ENCODE results near the gene C1orf116. TPM values are rescaled to one million over a fixed set of nuclear protein-coding genes. Genes with fewer than 3 reads are reported as not detected.

Gene C1orf116
- polyA plus RNA-seq, 12 donors: 0.05 to 18.2 (median 0.18) TPM; not detected in 1

GRCh38 chr1:206998816-206999215 is 33.7 kb downstream of the C1orf116 start:
- no peak for DNase-seq

DNA sequence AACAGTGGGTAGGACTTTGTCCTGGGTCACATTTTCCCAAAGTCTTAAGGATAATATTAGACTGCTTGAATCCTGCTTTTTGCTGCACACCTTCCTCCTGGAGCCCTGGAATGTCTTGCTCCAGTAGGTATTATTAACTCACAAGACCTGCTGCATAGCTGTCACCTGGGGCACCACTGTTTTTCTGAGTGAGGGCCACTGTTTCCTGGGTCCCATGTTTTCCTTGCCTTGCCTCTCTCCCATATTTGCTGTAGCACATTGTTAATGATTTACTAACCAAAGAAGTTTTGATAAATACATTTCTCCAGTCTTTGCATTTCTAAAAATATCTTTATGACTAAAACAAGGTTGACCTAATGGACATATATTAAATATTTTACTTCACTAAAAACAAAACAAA is 39.8 kb downstream of the C1orf116 start:
- DNase-seq: no peak

- DNase-seq: no peak
These were observed 44.7 kb downstream of the C1orf116 start for GRCh38 chr1:206987873-206988272.

GRCh38 chr1:206986885-206987284 is 45.7 kb downstream of the C1orf116 start:
- DNase-seq: no peak

GRCh38 chr1:206986402-206986801 is 46.2 kb downstream of the C1orf116 start:
- DNase-seq: no peak

DNA sequence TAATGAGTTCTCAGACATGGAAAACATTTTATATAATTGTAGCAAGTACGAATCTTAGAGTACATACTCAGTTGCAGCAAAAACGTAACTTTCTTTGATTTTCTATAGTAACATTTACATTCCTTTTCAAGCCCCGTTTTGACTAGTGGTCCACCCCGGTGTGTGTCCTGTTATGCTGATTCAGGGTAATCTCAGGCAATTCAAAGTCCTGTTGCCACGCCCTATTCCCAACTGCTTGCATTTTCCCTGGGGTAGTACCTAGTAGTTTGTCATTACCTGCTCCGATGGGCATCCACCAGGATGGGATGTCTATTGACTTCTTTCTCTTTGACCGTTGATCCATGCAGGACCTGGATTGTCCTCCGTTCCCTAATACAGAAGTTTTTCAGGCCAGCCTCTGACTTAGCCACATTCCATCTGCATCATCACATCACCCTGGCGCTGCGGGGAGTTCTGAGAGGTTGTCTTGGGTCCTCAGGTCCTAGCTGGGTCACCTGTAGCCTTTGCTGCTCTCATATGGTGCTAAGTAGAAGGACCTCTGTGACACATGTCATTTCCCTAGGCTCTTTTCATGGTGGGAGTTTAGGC is 47.3 kb downstream of the C1orf116 start:
- no peak for DNase-seq

DNA sequence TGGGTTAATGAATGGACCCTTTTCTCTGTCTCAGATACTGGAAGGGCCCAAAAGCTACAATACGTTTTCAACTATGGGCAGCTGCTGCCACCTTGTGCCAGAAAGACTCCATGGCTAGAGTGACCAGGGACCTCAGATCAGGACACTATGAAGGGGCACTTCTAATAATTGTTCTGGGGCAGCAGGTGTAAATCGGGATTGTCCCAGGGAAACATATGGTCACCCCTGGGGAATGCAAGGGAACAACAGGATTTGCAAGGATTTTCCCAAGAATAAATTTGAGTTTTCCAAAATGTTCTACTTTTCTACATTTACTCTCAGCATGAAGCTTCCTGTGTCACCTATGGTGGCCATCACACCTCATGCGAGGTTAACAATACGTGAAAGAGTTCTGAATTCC is 50.3 kb downstream of the C1orf116 start:
- peak; percentile 31 for DNase-seq

DNA sequence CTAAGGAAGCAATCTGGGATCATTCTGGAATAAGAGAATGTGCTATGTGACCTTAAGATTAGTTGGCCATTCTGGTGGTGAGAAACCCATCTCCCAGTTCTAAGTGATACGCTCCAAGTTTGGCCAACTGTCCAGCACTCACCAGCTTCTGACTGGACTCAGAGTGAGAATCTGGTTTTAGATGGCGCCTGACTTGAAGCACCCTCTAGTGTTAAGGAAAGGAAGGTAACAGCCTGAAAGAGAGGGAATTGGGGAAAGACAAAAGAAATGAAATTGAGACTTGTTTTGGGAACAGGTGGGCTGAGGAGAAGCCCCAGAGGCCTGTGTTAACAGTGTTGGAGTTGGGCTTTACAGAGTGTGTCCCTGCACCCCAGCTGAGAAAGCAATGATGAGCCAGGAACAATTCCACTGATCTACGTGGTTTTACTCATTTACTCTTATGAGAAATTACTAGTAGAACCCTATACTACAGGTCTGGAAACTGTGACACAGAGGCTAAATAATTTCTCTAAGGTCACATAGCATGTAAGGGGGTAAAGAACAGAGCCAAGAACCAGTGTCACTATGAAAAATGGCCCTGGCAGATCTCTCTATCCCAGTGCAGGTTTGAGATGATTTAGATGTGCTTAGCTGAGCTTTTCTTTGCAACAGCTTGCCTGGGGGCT is 53.0 kb downstream of the C1orf116 start:
- DNase-seq: no peak

- DNase-seq: no peak
These were observed 54.3 kb downstream of the C1orf116 start for GRCh38 chr1:206978259-206978658.

- no peak for DNase-seq
These were observed 57.2 kb downstream of the C1orf116 start for GRCh38 chr1:206975306-206975705.

DNA sequence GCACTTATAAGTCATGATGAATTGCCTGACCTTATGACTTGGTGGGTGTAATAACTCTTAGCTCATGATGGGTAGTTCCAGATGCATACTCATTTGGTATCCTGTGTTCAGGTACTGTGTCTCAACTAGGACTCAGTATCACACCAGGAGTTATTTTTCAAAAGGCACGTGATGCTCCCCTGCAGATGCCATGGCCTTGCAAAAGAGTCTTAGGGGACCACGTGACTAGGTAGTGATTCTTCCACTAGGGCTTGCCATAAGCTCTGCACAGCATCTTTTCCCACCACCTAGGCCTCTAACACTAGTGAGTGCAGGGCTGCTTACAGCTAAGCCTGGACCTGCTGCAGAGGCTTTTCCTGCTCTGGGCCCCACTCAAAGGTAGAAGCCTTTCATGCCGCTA is 58.4 kb downstream of the C1orf116 start:
- DNase-seq: no peak

DNA sequence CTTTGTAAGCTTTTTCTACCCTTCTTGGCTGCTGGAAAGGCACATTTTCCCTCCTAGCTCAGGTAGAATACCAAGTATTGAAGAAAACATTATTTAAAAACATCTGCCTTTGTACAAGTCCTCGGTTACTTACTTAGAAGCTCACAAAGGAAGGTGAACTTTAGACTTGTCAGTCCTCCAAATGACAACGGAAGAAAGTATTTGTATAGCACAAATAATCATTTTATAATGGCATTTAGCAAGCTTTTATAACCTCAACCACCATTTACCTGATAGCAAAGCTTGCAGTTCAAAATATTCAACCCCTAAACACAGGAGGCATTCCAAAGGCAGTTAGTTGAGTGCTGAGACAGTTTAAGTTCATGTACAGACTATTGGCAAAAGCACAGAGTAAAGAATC is 59.8 kb downstream of the C1orf116 start:
- DNase-seq: no peak

GRCh38 chr1:206971029-206971655 is 61.4 kb downstream of the C1orf116 start:
- DNase-seq: no peak

GRCh38 chr1:206970446-206970845 is 62.1 kb downstream of the C1orf116 start, which contains the start of gene FCAMR:
TSS of gene FCAMR (minus strand) at chr1:206970460. CDS start at chr1:206970125, 335 bp downstream.
- no peak for DNase-seq

- DNase-seq: no peak
These were observed 63.5 kb downstream of the C1orf116 start for GRCh38 chr1:206969090-206969489.

Other genes with a start within 250 kb of the C1orf116 start
- gene IL20, start 167.1 kb downstream of the C1orf116 start, polyA plus RNA-seq (ENCODE audit: insufficient read length in 12 of 12): not detected
- under 1 TPM in 6 of 12 donors, not detected in 6; 0.10 to 0.61 (median 0.21) TPM for gene IL24, start 135.3 kb downstream of the C1orf116 start, polyA plus RNA-seq (ENCODE audit: insufficient read length in 12 of 12)
- gene FCMR, start 110.8 kb downstream of the C1orf116 start, polyA plus RNA-seq (ENCODE audit: insufficient read length in 12 of 12): 10 to 100 TPM in 1 of 12 donors, 1 to 10 TPM in 5, under 1 TPM in 4, not detected in 2; 0.62 to 12.5 (median 1.1) TPM
- under 1 TPM in 2 of 12 donors, not detected in 10; 0.07 to 0.14 TPM for gene PIGR, start 86.3 kb downstream of the C1orf116 start, polyA plus RNA-seq (ENCODE audit: insufficient read length in 12 of 12)
- under 1 TPM in 1 of 12 donors, not detected in 11; 0.09 TPM for gene FCAMR, start 62.3 kb downstream of the C1orf116 start, polyA plus RNA-seq (ENCODE audit: insufficient read length in 12 of 12)
- gene YOD1, start 18.5 kb upstream of the C1orf116 start, polyA plus RNA-seq (ENCODE audit: insufficient read length in 12 of 12): 1 to 10 TPM in 11 of 12 donors, not detected in 1; 4.4 to 9.3 (median 7.3) TPM
- gene PFKFB2, start 20.5 kb upstream of the C1orf116 start, polyA plus RNA-seq (ENCODE audit: insufficient read length in 12 of 12): 10 to 100 TPM in 1 of 12 donors, 1 to 10 TPM in 10, not detected in 1; 3.9 to 12.3 (median 6.3) TPM
- gene C4BPB, start 56.1 kb upstream of the C1orf116 start, polyA plus RNA-seq (ENCODE audit: insufficient read length in 12 of 12): under 1 TPM in 9 of 12 donors, not detected in 3; 0.13 to 0.99 (median 0.50) TPM
- gene C4BPA, start 71.5 kb upstream of the C1orf116 start, polyA plus RNA-seq (ENCODE audit: insufficient read length in 12 of 12): 1 to 10 TPM in 1 of 12 donors, under 1 TPM in 9, not detected in 2; 0.25 to 1.4 (median 0.43) TPM